ENCODE results near the gene SKI.

Gene SKI

DNA sequence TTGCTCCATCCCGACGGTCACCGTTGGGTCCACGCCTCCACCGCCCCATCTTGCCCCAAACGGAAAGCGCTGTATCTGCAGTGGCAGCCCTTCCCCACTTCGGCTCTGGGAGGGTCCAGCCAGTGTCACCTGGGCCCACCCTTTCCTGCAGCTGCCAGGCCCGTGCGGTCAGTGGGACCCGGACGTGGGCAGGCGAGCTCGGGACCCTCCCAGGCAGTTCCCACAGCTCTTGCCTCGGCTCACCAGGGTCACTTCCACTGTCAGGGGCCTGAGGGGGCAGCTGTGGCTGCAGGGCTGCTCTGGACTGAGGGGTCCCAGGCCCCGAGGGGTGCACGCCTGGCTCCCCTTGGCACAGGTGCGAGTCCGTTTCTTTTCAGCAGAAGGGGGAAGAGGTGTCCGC lies 80.7 kb downstream of the SKI start:
- POLR2A ChIA-PET = no interaction called here
- CTCF ChIA-PET = interaction anchor here (1.6 kb wide), 1 partner anchor 11 kb away, joined by 3 read pairs; no protein-coding TSS in a partner anchor
- no peak for DNase-seq (ENCODE audit: extremely low spot score)
- TF ChIP-seq, protein P1, sequence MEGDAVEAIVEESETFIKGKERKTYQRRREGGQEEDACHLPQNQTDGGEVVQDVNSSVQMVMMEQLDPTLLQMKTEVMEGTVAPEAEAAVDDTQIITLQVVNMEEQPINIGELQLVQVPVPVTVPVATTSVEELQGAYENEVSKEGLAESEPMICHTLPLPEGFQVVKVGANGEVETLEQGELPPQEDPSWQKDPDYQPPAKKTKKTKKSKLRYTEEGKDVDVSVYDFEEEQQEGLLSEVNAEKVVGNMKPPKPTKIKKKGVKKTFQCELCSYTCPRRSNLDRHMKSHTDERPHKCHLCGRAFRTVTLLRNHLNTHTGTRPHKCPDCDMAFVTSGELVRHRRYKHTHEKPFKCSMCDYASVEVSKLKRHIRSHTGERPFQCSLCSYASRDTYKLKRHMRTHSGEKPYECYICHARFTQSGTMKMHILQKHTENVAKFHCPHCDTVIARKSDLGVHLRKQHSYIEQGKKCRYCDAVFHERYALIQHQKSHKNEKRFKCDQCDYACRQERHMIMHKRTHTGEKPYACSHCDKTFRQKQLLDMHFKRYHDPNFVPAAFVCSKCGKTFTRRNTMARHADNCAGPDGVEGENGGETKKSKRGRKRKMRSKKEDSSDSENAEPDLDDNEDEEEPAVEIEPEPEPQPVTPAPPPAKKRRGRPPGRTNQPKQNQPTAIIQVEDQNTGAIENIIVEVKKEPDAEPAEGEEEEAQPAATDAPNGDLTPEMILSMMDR (IDR thresholded peaks at IDR 0.05; ENCODE audit: control extremely low read depth, extremely low read depth, low read depth, missing control alignments) = no peak

DNA sequence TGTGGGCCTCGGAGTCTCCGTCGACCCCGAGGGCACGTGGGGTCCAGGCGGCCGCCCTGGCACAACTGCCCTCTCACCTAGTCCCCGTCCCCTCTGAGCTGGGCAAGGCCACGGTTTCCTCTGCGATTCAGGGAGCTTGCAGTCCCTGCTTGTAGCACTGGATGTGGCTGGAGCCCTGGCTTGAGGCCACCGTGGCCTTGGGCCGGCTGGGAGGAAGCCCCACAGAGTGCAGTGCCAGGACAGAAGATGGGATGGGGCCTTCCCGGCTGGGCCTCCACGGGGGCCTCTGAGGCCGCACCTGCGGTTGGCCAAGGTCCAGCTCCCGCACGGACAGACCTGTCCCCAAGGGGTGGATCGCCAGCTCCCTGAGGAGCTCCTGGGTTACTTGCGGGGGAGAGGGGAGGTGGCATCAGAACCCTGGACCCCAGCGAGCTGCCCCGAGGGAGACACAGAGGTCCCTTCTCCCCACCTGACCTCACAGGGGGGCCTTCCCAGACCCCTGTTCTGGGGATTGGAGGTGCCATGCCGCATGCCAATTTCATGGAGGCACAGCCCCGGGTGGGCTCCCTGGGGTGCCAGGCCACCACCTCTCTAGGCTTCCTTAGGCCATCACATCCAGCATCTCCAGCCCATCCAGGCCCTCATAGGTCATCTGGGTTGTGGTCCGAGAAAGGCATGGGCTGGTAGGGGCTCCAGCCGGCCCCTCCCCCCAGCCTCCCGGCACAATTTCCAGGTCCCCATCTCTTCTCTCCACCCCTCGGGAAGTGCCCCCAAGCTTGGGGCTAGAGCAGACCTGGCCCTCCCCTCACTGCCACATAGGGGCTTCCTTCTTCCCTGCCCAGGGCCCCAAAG lies 82.4 kb downstream of the SKI start:
- DNase-seq (ENCODE audit: extremely low spot score) = no peak
- TF ChIP-seq, protein P1 (IDR thresholded peaks at IDR 0.05; ENCODE audit: control extremely low read depth, extremely low read depth, low read depth, missing control alignments) = no peak
- POLR2A ChIA-PET = no interaction called here
- CTCF ChIA-PET = interaction anchor here (1.9 kb wide), 1 partner anchor 22 kb away, joined by 5 read pairs; no protein-coding TSS in a partner anchor

DNA sequence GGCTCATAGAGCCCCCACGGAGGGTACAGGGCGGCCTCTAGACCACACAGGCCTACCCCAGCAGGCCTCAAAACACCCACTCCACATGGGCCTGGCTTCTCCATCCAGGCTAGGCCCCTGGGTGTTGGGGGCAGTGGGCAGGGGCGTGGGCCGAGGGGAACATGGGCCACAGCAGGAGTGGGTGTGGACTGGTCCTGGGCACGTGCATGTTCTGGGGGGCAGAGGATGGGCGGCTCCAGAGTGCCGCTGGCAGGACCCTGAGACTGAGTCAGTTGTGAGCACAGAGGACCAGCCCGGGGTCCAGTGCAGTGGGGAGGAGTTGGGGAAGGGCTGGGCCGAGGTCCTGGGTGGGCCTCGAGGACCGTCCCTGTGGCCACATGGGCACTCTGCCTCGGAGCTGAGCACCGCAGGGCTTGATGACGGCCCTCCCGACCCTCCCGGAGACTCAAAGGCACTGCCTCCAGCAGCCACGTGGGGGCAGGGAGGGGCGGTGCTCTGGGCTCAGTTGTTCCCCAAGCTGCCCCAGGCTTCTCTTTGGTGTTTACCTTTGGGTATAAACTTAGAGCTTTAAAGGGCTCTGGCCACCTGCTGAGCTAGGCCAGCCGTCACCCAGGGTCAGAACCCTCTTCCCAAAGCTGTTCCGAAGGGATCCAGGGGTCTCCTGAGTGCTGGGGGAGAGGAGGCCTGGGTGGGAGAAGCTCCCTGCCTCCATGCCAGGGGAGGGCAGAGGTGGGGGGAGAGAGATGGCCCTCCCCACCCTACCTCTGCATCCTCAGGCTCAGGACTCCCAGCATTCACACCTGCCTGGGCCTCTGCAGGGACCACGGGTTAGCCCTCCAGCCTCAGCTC lies 83.3 kb downstream of the SKI start:
- DNase-seq (ENCODE audit: extremely low spot score) = peak; percentile 62
- ChIA-PET POLR2A (no interaction called here), CTCF (interaction anchor here (1.0 to 1.9 kb wide), 8 partner anchors 8 to 267 kb away, joined by 3 to 6 read pairs (median 4); partner anchors contain the start of gene FAAP20)
- TF ChIP-seq, protein P1 (IDR thresholded peaks at IDR 0.05; ENCODE audit: control extremely low read depth, extremely low read depth, low read depth, missing control alignments) = no peak

DNA sequence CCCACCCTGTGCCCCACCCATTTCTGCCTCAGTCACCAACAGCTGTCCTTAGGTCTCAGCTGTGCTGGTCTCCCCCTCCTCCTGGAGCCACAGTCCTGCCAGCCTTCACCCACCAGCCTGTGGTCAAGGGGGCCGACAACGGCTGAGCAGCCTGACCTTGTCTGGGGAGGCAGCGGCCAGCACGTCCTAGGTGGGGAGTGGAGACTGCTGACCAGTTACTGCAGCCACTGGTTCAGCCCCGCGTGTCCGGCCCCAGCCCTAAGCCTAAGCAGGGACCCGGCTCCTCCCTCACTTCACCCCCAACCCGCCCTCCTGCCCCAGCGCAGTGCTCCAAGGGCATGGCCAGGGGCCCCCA lies 84.0 kb downstream of the SKI start:
- ChIA-PET CTCF (interaction anchor here (1.0 to 1.9 kb wide), 8 partner anchors 8 to 268 kb away, joined by 3 to 6 read pairs (median 4); partner anchors contain the start of gene FAAP20), POLR2A (interaction anchor here (0.6 kb wide), 2 partner anchors 85 to 154 kb away, joined by 3 to 5 read pairs; no protein-coding TSS in a partner anchor)
- no peak for DNase-seq (ENCODE audit: extremely low spot score)
- TF ChIP-seq, protein P1 (IDR thresholded peaks at IDR 0.05; ENCODE audit: control extremely low read depth, extremely low read depth, low read depth, missing control alignments) = no peak

DNA sequence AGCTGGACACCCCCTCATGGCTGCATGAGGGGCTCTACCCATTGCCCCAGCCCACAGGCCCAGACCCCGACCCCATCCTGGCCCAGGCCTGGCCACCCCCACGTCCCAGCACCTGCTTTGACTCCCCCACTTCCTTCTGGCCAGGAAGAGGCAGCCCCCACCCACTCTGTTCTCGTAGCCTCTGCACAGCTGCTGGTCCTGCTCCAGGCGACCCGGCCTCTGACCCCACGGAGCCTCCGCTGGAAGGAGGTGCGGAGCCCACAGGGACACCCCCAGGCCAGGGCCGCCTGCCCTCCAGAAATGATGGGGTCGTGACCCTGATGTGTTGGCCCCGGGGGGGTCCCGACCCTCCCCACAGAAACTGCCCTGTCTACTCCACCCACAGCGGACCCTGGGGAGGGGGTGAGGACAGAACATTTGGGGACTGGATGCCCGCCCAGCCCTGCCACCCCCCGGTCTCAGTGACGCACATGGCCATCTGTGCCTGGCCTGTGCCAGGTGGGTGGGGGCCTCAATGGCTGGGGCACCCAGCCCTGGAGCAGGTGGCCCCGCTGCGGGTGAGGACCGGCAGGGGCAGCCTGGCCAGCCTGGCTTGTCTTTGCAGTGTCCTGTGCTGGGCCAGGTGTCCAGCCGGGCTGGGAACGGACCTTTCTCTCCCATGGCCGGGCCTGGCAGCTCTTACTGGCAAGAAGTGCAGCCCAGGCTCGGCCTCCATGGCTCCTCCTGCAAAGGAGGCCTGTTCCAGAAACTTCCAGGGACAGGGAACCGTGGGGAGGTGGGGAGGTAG lies 84.6 kb downstream of the SKI start:
- ChIA-PET CTCF (interaction anchor here (1.2 to 1.9 kb wide), 7 partner anchors 8 to 269 kb away, joined by 3 to 6 read pairs (median 3); partner anchors contain the start of gene FAAP20), POLR2A (interaction anchor here (0.6 kb wide), 2 partner anchors 85 to 155 kb away, joined by 3 to 5 read pairs; no protein-coding TSS in a partner anchor)
- no peak for DNase-seq (ENCODE audit: extremely low spot score)
- TF ChIP-seq, protein P1 (IDR thresholded peaks at IDR 0.05; ENCODE audit: control extremely low read depth, extremely low read depth, low read depth, missing control alignments) = no peak
